PFSK-1 (cell line): ENCODE results near the gene TMEM53.

ENCODE experiments used
- FOXP2 ChIP-seq: optimal IDR thresholded peaks from 2 replicates; pipeline ENCODE3; 2011; ENCODE audit warnings: borderline replicate concordance, control low read depth, inconsistent platforms; ENCODE audit not compliant: insufficient read depth; ENCODE audit errors: extremely low read length, extremely low read depth
- POLR2AphosphoS5 ChIP-seq: IDR thresholded peaks from 2 replicates; pipeline ENCODE4 v1.6.1; 2012; ENCODE audit warnings: low read depth, mild to moderate bottlenecking, control low read depth, low read length, moderate library complexity
- TF ChIP-seq, protein P1 (sequence below), 2 experiments: IDR thresholded peaks; 2 replicates each; pipeline versions ENCODE4 v1.6.1 to v1.8.0; 2011 to 2012; ENCODE audit warnings: low read depth in 2 of 2, low read length in 2 of 2, control low read depth in 1 of 2, inconsistent platforms in 1 of 2, mild to moderate bottlenecking in 1 of 2, moderate library complexity in 1 of 2; ENCODE audit not compliant: insufficient read depth in 1 of 2

DNA sequence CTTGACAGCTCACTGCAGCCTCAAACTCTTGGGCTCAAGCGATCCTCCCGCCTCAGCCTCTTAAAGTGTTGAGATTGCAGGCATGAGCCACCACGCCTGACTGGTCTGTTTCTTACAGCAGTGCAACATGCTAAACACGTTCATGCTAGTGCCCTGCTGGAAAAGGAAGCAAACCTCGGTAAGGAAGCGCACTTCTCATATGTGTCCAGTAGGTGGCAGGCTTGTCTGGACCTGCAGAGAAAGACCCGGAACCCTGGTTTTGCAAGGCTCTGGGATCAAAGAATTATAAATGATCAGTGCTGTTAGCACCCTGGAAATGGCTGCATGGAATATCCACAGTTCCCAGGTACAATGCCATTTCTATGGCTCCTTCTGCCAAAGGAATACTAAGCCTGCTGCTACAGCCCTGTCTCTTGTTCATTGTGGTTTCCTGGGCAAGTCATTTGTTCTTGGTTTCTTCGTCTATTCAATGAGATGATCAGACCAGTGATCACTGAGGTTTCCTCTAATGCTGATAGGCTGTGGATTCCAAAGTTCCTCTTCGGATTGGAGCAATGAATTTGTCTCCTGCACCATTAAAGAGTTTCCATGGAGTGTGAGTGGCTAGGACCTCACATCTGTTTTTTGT is 40.8 kb upstream of the TMEM53 start:
- TF ChIP-seq, protein P1, sequence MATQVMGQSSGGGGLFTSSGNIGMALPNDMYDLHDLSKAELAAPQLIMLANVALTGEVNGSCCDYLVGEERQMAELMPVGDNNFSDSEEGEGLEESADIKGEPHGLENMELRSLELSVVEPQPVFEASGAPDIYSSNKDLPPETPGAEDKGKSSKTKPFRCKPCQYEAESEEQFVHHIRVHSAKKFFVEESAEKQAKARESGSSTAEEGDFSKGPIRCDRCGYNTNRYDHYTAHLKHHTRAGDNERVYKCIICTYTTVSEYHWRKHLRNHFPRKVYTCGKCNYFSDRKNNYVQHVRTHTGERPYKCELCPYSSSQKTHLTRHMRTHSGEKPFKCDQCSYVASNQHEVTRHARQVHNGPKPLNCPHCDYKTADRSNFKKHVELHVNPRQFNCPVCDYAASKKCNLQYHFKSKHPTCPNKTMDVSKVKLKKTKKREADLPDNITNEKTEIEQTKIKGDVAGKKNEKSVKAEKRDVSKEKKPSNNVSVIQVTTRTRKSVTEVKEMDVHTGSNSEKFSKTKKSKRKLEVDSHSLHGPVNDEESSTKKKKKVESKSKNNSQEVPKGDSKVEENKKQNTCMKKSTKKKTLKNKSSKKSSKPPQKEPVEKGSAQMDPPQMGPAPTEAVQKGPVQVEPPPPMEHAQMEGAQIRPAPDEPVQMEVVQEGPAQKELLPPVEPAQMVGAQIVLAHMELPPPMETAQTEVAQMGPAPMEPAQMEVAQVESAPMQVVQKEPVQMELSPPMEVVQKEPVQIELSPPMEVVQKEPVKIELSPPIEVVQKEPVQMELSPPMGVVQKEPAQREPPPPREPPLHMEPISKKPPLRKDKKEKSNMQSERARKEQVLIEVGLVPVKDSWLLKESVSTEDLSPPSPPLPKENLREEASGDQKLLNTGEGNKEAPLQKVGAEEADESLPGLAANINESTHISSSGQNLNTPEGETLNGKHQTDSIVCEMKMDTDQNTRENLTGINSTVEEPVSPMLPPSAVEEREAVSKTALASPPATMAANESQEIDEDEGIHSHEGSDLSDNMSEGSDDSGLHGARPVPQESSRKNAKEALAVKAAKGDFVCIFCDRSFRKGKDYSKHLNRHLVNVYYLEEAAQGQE (IDR thresholded peaks at IDR 0.05; ENCODE audit: insufficient read depth in 1 of 2, low read depth in 2 of 2, low read length in 2 of 2): no peak
- no peak for TF ChIP-seq POLR2AphosphoS5
- TF ChIP-seq FOXP2: no peak
